CD14-positive monocyte (primary cell): Measurements from ENCODE around the gene BCL2L11. TPM values are rescaled to one million over a fixed set of nuclear protein-coding genes. Genes with fewer than 3 reads are reported as not detected.
A peak's percentile ranks its signal among the peaks of the same experiment; 100 is the strongest.

Source experiments
- DNase-seq, 3 donors: peaks; one replicate each; pipeline ENCODE4 v3.0.0-alpha.2; 2011 to 2022
- H2AFZ ChIP-seq: 2 replicates; pipeline ENCODE4 v1.6.0; 2012; ENCODE audit warnings: mild to moderate bottlenecking, low read depth, low read length, inconsistent platforms; ENCODE audit not compliant: insufficient read depth, poor library complexity, severe bottlenecking
- H3K27ac ChIP-seq, 2 donors: 1 replicate in 1 of 2; 2 replicates in 1 of 2; pipeline ENCODE4 v1.5.1; 2012 to 2013; ENCODE audit warnings: low read length in 2 of 2, control low read depth in 1 of 2, inconsistent platforms in 1 of 2, low read depth in 1 of 2, mild to moderate bottlenecking in 1 of 2
- H3K27me3 ChIP-seq, 2 donors: one replicate each; pipeline versions ENCODE4 v1.6.0 to v1.6.1; 2011 to 2013; ENCODE audit warnings: low read length in 2 of 2; ENCODE audit not compliant: control insufficient read depth in 2 of 2, insufficient read depth in 2 of 2
- H3K36me3 ChIP-seq, 2 donors: replicated peaks in 1 of 2; 1 replicate in 1 of 2; 2 replicates in 1 of 2; pipeline versions ENCODE4 v1.5.1 to v1.6.1; 2012 to 2013; ENCODE audit warnings: low read length in 2 of 2, control low read depth in 1 of 2, inconsistent platforms in 1 of 2, mild to moderate bottlenecking in 1 of 2; ENCODE audit not compliant: insufficient read depth in 2 of 2, control insufficient read depth in 1 of 2
- H3K4me1 ChIP-seq, 2 donors: 1 replicate in 1 of 2; 2 replicates in 1 of 2; pipeline versions ENCODE4 v1.5.1 to v1.6.1; 2012 to 2013; ENCODE audit warnings: low read length in 2 of 2, control low read depth in 1 of 2, inconsistent platforms in 1 of 2, mild to moderate bottlenecking in 1 of 2, moderate library complexity in 1 of 2; ENCODE audit not compliant: insufficient read depth in 2 of 2, control insufficient read depth in 1 of 2
- H3K4me2 ChIP-seq: replicated peaks from 2 replicates; pipeline ENCODE3; 2012; ENCODE audit warnings: low read length, moderate library complexity, mild to moderate bottlenecking; ENCODE audit not compliant: poor library complexity, severe bottlenecking; ENCODE audit errors: extremely low read depth
- H3K4me3 ChIP-seq, 3 experiments: fragments of 200-600 bp in 1 of 3; sonication (generic) in 1 of 3; replicated peaks in 1 of 3; 1 replicate in 2 of 3; 2 replicates in 1 of 3; pipeline ENCODE4 v1.5.1; 2011 to 2013; ENCODE audit warnings: low read length in 3 of 3, mild to moderate bottlenecking in 3 of 3, control low read depth in 2 of 3, low read depth in 2 of 3, inconsistent platforms in 1 of 3, moderate library complexity in 1 of 3
- H3K79me2 ChIP-seq: 2 replicates; pipeline ENCODE4 v1.6.0; 2012; ENCODE audit warnings: mild to moderate bottlenecking, control low read depth, inconsistent platforms, low read length, moderate library complexity; ENCODE audit not compliant: insufficient read depth
- H3K9ac ChIP-seq: 2 replicates; pipeline ENCODE4 v1.6.0; 2017; ENCODE audit warnings: low read length, mild to moderate bottlenecking; ENCODE audit not compliant: insufficient read depth, poor library complexity, severe bottlenecking
- H3K9me3 ChIP-seq, 2 donors: replicated peaks in 1 of 2; 1 replicate in 1 of 2; 2 replicates in 1 of 2; pipeline versions ENCODE4 v1.5.1 to v1.6.1; 2012 to 2013; ENCODE audit warnings: low read length in 2 of 2, control low read depth in 1 of 2; ENCODE audit not compliant: control insufficient read depth in 1 of 2, insufficient read depth in 1 of 2
- H4K20me1 ChIP-seq: 2 replicates; pipeline ENCODE4 v1.6.0; 2012; ENCODE audit warnings: mild to moderate bottlenecking, low read length, control low read depth, moderate library complexity; ENCODE audit not compliant: insufficient read depth
- H3K27ac Mint-ChIP-seq, 7 donors: one replicate each; pipeline ENCODE4 v1.8.0; 2020; ENCODE audit warnings: mild to moderate bottlenecking in 7 of 7, mixed read lengths in 7 of 7, moderate library complexity in 6 of 7, inconsistent platforms in 2 of 7
- H3K27me3 Mint-ChIP-seq, 3 donors: one replicate each; pipeline ENCODE4 v1.8.0; 2021 to 2022; ENCODE audit warnings: low read depth in 3 of 3, mild to moderate bottlenecking in 3 of 3, mixed read lengths in 3 of 3, moderate library complexity in 3 of 3, inconsistent platforms in 1 of 3
- H3K36me3 Mint-ChIP-seq, 2 donors: one replicate each; pipeline ENCODE4 v1.8.0; 2020; ENCODE audit warnings: mixed read lengths in 2 of 2, inconsistent platforms in 1 of 2, mild to moderate bottlenecking in 1 of 2
- H3K4me1 Mint-ChIP-seq: one replicate; pipeline ENCODE4 v1.8.0; 2020; ENCODE audit warnings: mild to moderate bottlenecking, mixed read lengths
- H3K4me3 Mint-ChIP-seq, 2 donors: one replicate each; pipeline ENCODE4 v1.8.0; 2020; ENCODE audit warnings: mild to moderate bottlenecking in 2 of 2, mixed read lengths in 2 of 2, moderate library complexity in 1 of 2
- H3K9me3 Mint-ChIP-seq, 7 donors: one replicate each; pipeline ENCODE4 v1.8.0; 2020 to 2022; ENCODE audit warnings: mixed read lengths in 7 of 7, mild to moderate bottlenecking in 6 of 7, moderate library complexity in 6 of 7, inconsistent platforms in 2 of 7
- CTCF ChIP-seq: fragments of 200-600 bp; IDR thresholded peaks from one replicate; pipeline ENCODE4 v1.8.0; 2022; ENCODE audit warnings: antibody characterized with exemption, mild to moderate bottlenecking
- WGBS: methylation state at CpG from one replicate; pipeline ENCODE4 v1.1.5; 2013; ENCODE audit warnings: missing lambda C conversion rate; ENCODE audit not compliant: insufficient coverage; 5-methylcytosine and 5-hydroxymethylcytosine counted together
- intact Hi-C, 2 donors: fragments of 100-400 bp; cut with micrococcal nuclease; formaldehyde crosslinking; loops; one replicate each; pipeline versions ENCODE4 v1.15.0 to v1.15.1; 2023
- polyA plus RNA-seq, 3 donors: library from polyadenylated mRNA; depleted of rRNA in 1 of 3; unstranded in 2 of 3; stranded (reverse) in 1 of 3; fragments of 300-500 nt in 2 of 3; fragments of >200 nt in 1 of 3; fragmentation: Illumina TruSeq in 2 of 3; gene quantifications; 1 replicate in 2 of 3; 2 replicates in 1 of 3; pipeline ENCODE4 v1.2.3, GENCODE V29; 2012 to 2021

Gene BCL2L11
- polyA plus RNA-seq, 3 donors = 8.8 to 27.6 (median 20.4) TPM

- Mint-ChIP-seq H3K4me3 (no peak overlapping the region), H3K27ac (peak overlapping the region in 5 of 7 donors; percentile 2 to 78 (median 40)), H3K4me1 (peaks cover 18% of the 10 kb centered on the region), H3K9me3 (peaks cover 0 to 2% (median 0%) of the 10 kb centered on the region in 7 donors), H3K27me3 (peaks cover 0 to 3% (median 0%) of the 10 kb centered on the region in 3 donors), H3K36me3 (peaks cover 70 to 74% of the 10 kb centered on the region in 2 donors)
- Histone ChIP-seq H3K79me2 (peaks cover 26% of the 10 kb centered on the region), H3K36me3 (peaks cover 36 to 84% of the 10 kb centered on the region in 2 donors), H3K27ac (peak overlapping the region in 1 of 2 donors; percentile 50), H3K9ac (no peak overlapping the region), H3K9me3 (no peaks in the 10 kb centered on the region), H3K4me3 (no peak overlapping the region), H3K27me3 (no peaks in the 10 kb centered on the region), H3K4me1 (peaks cover 0 to 12% of the 10 kb centered on the region in 2 donors), H3K4me2 (peak overlapping the region; percentile 29), H2AFZ (no peak overlapping the region), H4K20me1 (peaks cover 98% of the 10 kb centered on the region)
- WGBS = 100% methylated on average over 1 of the region's 3 CpGs
- TF ChIP-seq CTCF = no peak
- no peak for DNase-seq
- intact Hi-C loops = no loop called here
Observed at GRCh38 chr2:111148225-111148873, 27.6 kb downstream of the BCL2L11 start.

- peak overlapping the region; percentile 29 for H3K4me2 ChIP-seq
- peaks cover 0 to 12% of the 10 kb centered on the region in 2 donors for H3K4me1 ChIP-seq
- peaks cover 0 to 3% (median 0%) of the 10 kb centered on the region in 3 donors for H3K27me3 Mint-ChIP-seq
- peaks cover 72 to 74% of the 10 kb centered on the region in 2 donors for H3K36me3 Mint-ChIP-seq
- H3K9ac ChIP-seq = no peak overlapping the region
- H3K27me3 ChIP-seq = no peaks in the 10 kb centered on the region
- H3K36me3 ChIP-seq = peaks cover 38 to 84% of the 10 kb centered on the region in 2 donors
- no peak overlapping the region for H3K4me3 Mint-ChIP-seq
- 57% methylated on average over 3 of the region's 8 CpGs for WGBS
- H3K79me2 ChIP-seq = peaks cover 26% of the 10 kb centered on the region
- H4K20me1 ChIP-seq = peaks cover 98% of the 10 kb centered on the region
- H3K27ac Mint-ChIP-seq = peak overlapping the region in 2 of 7 donors; percentile 22 to 58
- intact Hi-C loops = no loop called here
- no peak overlapping the region for H2AFZ ChIP-seq
- H3K4me1 Mint-ChIP-seq = peaks cover 18% of the 10 kb centered on the region
- H3K9me3 Mint-ChIP-seq = peaks cover 0 to 2% (median 0%) of the 10 kb centered on the region in 7 donors
- no peak for DNase-seq
- H3K4me3 ChIP-seq = no peak overlapping the region
- no peak for TF ChIP-seq CTCF
- H3K27ac ChIP-seq = peak overlapping the region in 1 of 2 donors; percentile 50
- H3K9me3 ChIP-seq = no peaks in the 10 kb centered on the region
Observed at GRCh38 chr2:111148925-111149324, 28.2 kb downstream of the BCL2L11 start.
